GM10847 (cell line): ENCODE results near the gene SLC47A2.

ENCODE experiments used
- POLR2A ChIP-seq: IDR thresholded peaks from 2 replicates; pipeline ENCODE4 v1.6.1; 2011; ENCODE audit not compliant: insufficient read length; ENCODE audit errors: extremely low read depth

SLC47A2 gene

DNA sequence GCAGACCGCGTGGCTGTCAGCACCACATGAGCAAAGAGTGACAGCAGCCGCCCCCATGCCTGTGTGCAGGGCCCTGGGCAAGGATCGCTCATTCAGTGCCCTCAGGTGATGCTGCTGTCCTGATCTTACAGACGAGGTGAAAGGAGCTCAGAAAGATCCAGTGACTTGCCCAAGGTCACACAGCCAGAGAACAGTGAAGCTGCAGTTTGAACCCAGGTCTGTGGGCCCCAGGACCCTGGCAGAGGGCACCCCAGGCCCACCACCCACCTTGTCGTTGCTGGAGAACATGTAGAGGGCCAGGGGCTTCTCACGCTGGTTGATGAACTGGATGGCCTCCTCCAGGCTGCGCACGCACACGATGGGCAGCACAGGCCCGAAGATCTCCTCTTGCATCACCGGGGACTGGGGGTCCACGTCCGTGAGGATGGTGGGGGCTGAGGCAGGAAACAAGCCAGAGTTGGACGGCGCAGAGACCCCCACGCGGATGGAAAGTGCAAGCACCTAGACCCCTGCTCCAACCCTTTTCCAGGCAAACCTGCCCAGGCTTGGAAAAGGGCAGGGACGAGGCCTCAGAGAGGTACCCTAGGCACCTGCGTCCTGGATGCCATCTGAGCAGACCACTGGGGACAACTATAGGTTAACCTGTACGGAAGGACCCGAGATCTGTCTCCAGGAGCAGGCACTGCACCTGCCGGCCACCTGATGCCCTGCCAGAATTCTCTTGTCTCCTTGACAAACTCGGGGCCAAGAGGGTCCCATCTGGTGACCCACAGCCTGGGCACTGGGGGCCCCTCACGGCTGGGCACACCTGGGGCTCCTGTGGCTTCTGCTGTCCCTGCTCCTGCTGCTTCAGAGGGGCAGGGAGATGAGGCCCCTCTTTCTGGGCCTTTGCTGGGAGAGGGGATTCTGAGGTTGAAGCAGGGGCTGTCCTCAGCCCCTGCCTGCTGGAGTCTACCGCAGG lies 23.1 kb upstream of the SLC47A2 start:
- TF ChIP-seq POLR2A: no peak

DNA sequence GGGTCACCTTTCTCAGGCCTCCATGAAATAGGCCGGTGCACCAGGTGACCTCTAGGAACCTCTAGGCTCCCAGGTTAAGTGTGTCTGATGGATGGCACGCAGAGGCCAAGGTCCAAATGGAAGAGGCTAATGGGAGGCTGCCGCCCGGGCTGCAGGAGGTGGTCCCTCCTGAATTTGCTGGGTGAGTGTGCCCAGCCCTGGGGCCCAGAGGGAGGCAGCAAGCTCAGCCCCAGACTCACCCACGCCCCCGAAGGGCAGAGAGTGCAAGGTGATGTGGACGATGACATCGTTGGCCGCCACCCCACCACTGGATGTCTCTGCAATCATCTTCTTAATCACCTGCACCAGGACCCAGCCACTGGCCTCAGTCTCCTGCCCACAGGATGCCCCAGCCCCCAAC lies 22.4 kb upstream of the SLC47A2 start:
- no peak for TF ChIP-seq POLR2A

- TF ChIP-seq POLR2A: no peak
These were observed 21.7 kb upstream of the SLC47A2 start for GRCh38 chr17:19738073-19738449.

GRCh38 chr17:19737305-19738072 lies 21.1 kb upstream of the SLC47A2 start:
- TF ChIP-seq POLR2A: no peak

DNA sequence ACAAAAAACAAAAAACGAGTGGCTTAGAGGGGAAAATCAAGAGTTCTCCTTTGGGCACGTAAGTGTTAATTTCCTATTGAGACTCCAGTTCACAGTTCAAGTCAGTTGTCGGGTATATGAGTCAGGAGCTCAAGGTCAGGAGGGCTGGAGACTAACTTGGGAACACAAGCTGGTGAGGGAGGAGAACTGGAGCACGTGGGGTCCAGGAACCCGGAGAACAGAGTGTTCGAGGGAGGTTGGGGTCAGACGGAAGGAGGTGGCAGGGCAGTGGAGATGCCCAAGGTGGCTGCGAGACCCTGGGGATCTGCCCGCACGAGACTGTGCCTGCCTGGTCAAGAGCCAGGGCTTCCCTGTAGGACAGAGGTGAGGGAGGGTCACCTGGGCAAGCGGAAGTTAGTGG lies 19.7 kb upstream of the SLC47A2 start:
- TF ChIP-seq POLR2A: no peak

DNA sequence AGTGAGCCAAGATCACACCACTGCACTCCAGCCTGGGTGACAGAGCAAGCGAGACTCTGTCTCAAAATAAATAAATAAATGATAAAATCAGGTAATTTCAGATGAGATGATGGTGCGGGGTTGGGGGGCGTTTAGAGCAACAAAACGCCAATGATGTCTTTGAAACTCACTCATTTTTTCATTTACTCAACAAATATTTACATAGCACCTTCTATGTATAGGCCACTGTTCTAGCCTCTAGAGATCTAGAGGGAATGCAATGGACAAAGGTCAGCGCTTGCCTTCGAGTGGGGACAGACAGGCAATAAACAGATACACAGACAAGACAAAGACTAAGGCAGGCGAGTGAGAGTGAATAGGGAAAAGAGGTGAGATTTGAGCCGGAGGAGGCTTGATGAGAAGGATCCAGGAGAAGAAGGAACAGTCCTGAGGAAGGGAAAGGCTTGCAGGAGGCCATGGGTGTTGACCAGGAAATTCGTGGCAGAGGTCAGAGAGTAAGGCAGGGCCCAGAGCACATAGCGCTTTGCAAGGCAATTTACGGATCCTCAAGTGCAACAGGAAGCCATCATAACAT lies 17.7 kb upstream of the SLC47A2 start:
- TF ChIP-seq POLR2A: no peak

GRCh38 chr17:19731626-19732025 lies 15.2 kb upstream of the SLC47A2 start:
- no peak for TF ChIP-seq POLR2A

GRCh38 chr17:19730843-19731242 lies 14.5 kb upstream of the SLC47A2 start:
- no peak for TF ChIP-seq POLR2A

- no peak for TF ChIP-seq POLR2A
These were observed 13.5 kb upstream of the SLC47A2 start for GRCh38 chr17:19729900-19730299.

- no peak for TF ChIP-seq POLR2A
These were observed 11.7 kb upstream of the SLC47A2 start for GRCh38 chr17:19728084-19728495.

GRCh38 chr17:19727501-19728078 lies 11.2 kb upstream of the SLC47A2 start:
- TF ChIP-seq POLR2A: no peak

GRCh38 chr17:19726631-19727376 lies 10.4 kb upstream of the SLC47A2 start:
- TF ChIP-seq POLR2A: no peak

GRCh38 chr17:19725486-19725885 lies 9.1 kb upstream of the SLC47A2 start:
- no peak for TF ChIP-seq POLR2A

DNA sequence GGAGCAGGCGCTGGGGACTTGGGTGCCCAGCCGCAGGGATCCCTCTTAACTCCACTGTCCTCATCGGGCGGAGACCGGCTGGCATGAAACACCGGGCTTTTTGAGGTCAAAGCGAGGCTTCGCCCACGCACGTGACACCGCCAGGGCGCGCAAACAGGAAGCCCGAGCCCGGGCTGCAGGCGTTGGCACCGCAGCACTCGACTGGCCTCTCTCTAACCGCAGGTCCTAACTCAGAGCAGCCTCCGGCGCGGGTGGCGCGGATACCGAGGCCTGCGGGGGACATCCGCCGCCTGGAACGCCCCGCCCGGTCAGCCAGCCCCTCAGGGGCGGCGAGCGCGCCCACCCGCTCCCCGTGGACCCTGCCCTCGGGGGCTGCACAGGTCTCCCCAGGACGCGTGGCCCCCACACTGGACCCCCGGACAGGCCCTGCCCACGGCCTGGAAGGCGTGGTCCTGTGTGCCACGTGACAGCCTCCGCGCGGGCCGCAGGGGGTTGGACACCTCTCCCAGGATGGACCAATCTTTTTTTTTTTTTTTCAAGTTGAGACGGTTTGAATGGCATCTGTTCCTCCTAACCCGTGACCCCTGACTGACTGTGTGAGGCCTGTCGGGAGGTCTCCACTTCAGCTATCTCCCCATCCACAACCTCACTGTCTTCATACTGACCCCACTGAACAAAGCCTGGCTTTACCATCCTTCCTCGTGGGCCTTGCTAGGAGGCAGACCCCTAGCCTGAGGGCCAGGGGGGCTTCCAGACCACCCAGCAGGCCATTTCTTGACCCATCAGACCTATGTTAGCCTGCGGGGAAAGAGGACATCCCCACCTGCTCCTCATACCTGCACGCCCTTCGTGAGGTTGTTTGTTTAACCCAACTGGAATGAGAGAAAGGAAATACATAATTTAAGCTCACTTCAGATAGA lies 8.4 kb upstream of the SLC47A2 start:
- TF ChIP-seq POLR2A: no peak
